GM12801 (cell line): Measurements from ENCODE around the gene GYG2.

ENCODE experiments used
- TF ChIP-seq, protein P1 (sequence below): IDR thresholded peaks from one replicate; pipeline ENCODE4 v1.5.1; 2011; ENCODE audit warnings: control low read depth; ENCODE audit not compliant: insufficient read length; ENCODE audit errors: extremely low read depth

GYG2 gene

DNA sequence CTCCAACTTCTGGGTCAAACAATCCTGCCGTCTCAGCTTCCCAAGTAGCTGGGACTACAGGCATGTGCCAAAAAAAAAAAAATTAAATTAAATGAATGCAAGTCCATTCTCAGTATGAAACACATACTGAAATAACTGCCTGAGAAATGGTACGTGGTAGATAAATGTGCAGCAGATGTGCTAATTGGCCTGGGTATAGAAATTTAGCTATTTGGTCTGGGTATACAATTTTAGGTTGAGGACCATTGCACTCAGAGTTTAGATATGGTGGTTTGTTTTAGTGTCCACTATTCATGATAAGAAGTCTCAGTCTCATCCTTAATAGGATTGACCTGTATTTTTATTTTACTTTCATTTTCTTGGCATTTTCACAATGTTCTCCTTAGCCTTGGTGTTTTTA, 9.2 kb downstream of the GYG2 start:
- TF ChIP-seq, protein P1, sequence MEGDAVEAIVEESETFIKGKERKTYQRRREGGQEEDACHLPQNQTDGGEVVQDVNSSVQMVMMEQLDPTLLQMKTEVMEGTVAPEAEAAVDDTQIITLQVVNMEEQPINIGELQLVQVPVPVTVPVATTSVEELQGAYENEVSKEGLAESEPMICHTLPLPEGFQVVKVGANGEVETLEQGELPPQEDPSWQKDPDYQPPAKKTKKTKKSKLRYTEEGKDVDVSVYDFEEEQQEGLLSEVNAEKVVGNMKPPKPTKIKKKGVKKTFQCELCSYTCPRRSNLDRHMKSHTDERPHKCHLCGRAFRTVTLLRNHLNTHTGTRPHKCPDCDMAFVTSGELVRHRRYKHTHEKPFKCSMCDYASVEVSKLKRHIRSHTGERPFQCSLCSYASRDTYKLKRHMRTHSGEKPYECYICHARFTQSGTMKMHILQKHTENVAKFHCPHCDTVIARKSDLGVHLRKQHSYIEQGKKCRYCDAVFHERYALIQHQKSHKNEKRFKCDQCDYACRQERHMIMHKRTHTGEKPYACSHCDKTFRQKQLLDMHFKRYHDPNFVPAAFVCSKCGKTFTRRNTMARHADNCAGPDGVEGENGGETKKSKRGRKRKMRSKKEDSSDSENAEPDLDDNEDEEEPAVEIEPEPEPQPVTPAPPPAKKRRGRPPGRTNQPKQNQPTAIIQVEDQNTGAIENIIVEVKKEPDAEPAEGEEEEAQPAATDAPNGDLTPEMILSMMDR = no peak

DNA sequence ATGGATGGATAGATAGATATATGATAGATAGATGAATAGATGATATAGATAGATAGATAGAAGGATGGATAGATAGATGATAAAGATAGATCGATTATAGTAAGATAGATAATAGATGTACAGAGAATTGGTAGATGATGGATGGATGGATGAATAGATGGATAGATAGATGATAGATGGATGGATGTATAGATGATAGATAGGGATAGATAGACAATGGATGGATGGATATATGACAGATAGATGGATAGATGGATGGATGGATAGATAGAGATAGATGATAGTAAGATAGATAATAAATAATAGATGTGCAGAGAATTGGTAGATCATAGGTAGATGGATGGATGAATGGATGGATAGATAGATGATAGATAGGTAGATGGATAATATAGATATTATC, 12.2 kb downstream of the GYG2 start:
- TF ChIP-seq, protein P1 = no peak

DNA sequence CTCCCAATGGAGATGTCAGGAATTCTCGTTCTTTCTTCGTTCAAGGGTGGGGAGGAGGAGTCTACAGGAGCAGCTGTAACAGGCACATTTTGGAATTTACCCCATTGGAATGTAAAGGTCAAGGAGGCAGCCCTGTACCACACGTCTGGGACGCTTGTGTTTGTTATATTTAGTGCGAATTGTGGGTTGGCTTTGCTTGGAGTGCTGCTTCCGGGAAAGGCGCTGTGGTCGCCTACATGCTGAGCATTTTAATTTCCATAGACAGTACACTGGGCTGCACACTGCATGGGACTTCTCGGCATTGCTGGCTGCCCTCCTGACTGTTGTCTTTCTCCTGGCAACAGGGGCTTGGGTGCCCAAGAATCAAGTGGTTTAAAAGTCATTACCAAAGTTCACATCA, 12.8 kb downstream of the GYG2 start:
- TF ChIP-seq, protein P1 = no peak

DNA sequence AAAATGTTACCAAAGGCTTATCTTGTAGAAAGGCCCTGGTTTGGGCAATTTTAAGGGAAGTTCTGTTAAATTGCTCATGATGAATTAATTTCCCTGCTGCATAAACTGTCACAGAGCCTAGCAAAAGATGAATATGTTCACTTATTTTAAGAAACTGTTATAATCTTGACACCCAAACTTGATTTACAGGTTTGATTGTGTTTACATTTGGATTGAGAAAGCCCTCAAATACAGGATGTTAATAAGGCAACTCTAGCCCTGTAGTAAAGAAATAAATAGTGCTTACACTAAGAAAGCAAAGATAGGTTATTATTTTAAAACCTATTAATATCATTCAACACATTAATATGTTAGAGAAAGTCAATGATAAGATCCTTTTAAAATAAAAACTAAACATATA, 18.3 kb downstream of the GYG2 start:
- TF ChIP-seq, protein P1 = no peak

DNA sequence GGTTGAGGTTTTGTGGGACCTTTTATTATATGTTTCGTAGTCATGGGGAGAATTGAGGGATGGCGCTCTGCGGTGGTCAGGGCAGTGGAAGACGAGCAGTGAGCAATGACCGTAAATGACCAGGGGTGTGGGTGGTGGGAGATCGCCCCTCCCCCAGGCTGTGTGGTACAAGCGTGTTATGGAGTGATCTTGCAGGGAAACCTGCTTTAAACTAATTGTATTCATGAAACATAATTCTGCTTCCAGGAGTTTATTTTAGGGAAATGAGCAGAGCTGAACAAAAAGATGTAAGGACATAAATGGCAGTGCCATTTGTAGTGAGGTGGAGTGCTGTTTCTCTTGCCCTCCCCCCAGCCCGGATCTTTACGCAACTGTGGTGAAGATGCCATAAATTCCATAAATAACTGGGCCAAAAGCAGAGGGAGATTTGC, 20.2 kb downstream of the GYG2 start:
- TF ChIP-seq, protein P1 = no peak

DNA sequence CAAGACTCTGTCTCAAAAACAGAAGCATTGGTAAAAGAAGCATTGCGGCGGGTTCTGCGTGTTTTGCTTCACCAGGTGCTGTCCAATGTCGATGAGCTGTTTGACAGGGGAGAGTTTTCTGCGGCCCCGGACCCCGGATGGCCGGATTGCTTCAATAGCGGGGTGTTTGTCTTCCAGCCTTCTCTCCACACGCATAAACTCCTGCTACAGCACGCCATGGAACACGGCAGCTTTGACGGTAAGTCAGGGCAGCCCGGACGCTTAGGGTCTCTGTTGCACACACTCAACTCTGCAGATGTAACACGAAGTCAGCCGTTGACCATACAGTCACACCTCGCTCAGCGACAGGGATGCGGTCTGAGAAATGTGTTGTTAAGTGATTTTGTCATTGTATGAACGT, 26.2 kb downstream of the GYG2 start:
- TF ChIP-seq, protein P1 = no peak

DNA sequence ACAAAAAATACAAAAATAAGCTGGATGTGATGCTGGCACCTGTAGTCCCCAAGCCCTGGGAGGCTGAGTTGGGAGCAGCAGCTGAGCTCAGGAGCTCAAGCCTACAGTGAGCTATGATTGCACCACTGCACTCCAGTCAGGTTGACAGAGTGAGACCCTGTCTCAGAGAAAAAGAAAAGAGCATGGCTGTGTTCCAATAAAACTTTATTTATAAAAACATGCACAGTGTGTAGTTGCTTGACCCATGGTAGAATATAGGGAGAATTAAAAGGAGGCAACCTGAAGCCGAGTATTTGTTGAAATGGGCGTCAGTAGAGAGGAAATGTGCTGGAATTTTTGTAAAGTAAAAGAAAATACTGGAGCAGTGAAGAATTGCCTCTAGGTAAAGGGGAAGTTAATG, 27.0 kb downstream of the GYG2 start:
- TF ChIP-seq, protein P1 = no peak

DNA sequence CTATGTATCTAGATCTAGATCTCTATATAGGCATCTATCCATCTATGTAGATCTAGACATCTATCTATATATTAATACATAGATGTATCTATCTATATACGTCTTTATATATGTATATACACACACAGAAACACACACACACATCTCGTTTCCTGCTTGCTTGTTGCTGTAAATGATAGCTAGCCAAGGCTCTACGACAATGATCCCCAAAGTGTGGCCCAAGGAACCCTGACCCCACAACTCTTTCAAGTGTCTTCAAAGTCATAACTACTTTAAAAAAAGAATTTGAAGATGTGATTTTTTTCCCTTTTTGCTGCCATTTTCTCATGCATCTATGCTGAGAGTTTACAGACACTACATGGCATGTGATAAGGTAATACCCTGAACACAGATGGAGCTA, 28.8 kb downstream of the GYG2 start:
- TF ChIP-seq, protein P1 = no peak
